ENCODE measurements around the gene RHOC.

GRCh38 chr1:112721966-112722524, 15.1 kb upstream of the RHOC start:
- no peak for TF ChIP-seq POLR2A (IDR thresholded peaks at IDR 0.05; ENCODE audit: low read length)
- TF ChIP-seq GATA1 (IDR thresholded peaks at IDR 0.05; ENCODE audit: low read depth, low read length), result no peak
